H9 (cell line): ENCODE measurements around the gene TP53BP2. TPM values are rescaled to one million over a fixed set of nuclear protein-coding genes. Genes with fewer than 3 reads are reported as not detected.

Experiments
- DNase-seq: peaks from one replicate; pipeline ENCODE4 v3.0.0-alpha.2; 2017
- H2AFZ ChIP-seq: one replicate; pipeline ENCODE4 v1.6.1; 2013; ENCODE audit warnings: mild to moderate bottlenecking, low read length, control low read depth, moderate library complexity
- H2AK5ac ChIP-seq: 2 replicates; pipeline ENCODE4 v1.6.1; 2013; ENCODE audit warnings: low read length, control low read depth, mixed read lengths; ENCODE audit not compliant: insufficient read length
- H2BK120ac ChIP-seq: one replicate; pipeline ENCODE4 v1.6.1; 2013; ENCODE audit warnings: low read depth, mild to moderate bottlenecking, low read length, control low read depth, inconsistent platforms; ENCODE audit not compliant: poor library complexity, severe bottlenecking
- H2BK12ac ChIP-seq: 2 replicates; pipeline ENCODE4 v1.6.1; 2013; ENCODE audit warnings: low read length, control low read depth, mixed read lengths, low read depth; ENCODE audit not compliant: insufficient read length
- H2BK15ac ChIP-seq: 2 replicates; pipeline ENCODE4 v1.6.1; 2013; ENCODE audit warnings: low read depth, low read length, control low read depth
- H2BK20ac ChIP-seq: one replicate; pipeline ENCODE4 v1.6.1; 2013; ENCODE audit warnings: low read depth, mild to moderate bottlenecking, low read length, control low read depth, inconsistent platforms; ENCODE audit not compliant: poor library complexity, severe bottlenecking
- H2BK5ac ChIP-seq: 2 replicates; pipeline ENCODE4 v1.6.1; 2013; ENCODE audit warnings: low read length, control low read depth, mixed read lengths; ENCODE audit not compliant: insufficient read length
- H3K14ac ChIP-seq: 2 replicates; pipeline ENCODE4 v1.6.1; 2013; ENCODE audit warnings: low read length, control low read depth; ENCODE audit not compliant: insufficient read depth
- H3K18ac ChIP-seq: 2 replicates; pipeline ENCODE4 v1.6.1; 2013; ENCODE audit warnings: low read depth, mild to moderate bottlenecking, mixed read lengths, low read length, control low read depth; ENCODE audit not compliant: insufficient read length
- H3K23ac ChIP-seq: 2 replicates; pipeline ENCODE4 v1.6.1; 2013; ENCODE audit warnings: low read length, control low read depth, mixed read lengths, low read depth; ENCODE audit not compliant: insufficient read length
- H3K23me2 ChIP-seq: 2 replicates; pipeline ENCODE4 v1.6.1; 2013; ENCODE audit warnings: low read depth, mild to moderate bottlenecking, mixed read lengths, low read length, control low read depth; ENCODE audit not compliant: insufficient read length, poor library complexity, severe bottlenecking
- H3K27ac ChIP-seq: 2 replicates; pipeline ENCODE4 v1.5.1; 2013; ENCODE audit warnings: low read length, control low read depth, mixed read lengths, low read depth; ENCODE audit not compliant: insufficient read length
- H3K27me3 ChIP-seq: 2 replicates; pipeline ENCODE4 v1.6.1; 2013; ENCODE audit warnings: low read length, control low read depth, inconsistent platforms; ENCODE audit not compliant: insufficient read depth
- H3K4ac ChIP-seq: 2 replicates; pipeline ENCODE4 v1.6.1; 2013; ENCODE audit warnings: low read depth, mild to moderate bottlenecking, control low read depth, inconsistent platforms, low read length, moderate library complexity
- H3K4me1 ChIP-seq: 2 replicates; pipeline ENCODE4 v1.6.1; 2013; ENCODE audit warnings: low read length, control low read depth, inconsistent platforms; ENCODE audit not compliant: insufficient read depth
- H3K4me2 ChIP-seq: 2 replicates; pipeline ENCODE4 v1.6.1; 2013; ENCODE audit warnings: low read length, control low read depth, mixed read lengths; ENCODE audit not compliant: insufficient read length, insufficient read depth
- H3K56ac ChIP-seq: 2 replicates; pipeline ENCODE4 v1.6.1; 2013; ENCODE audit warnings: low read depth, mild to moderate bottlenecking, mixed read lengths, low read length, control low read depth; ENCODE audit not compliant: insufficient read length
- H3K79me1 ChIP-seq: 2 replicates; pipeline ENCODE4 v1.6.1; 2013; ENCODE audit warnings: low read depth, mild to moderate bottlenecking, moderate library complexity, low read length, control low read depth, inconsistent platforms; ENCODE audit not compliant: insufficient read depth, poor library complexity, severe bottlenecking
- H3K79me2 ChIP-seq: 2 replicates; pipeline ENCODE4 v1.6.1; 2013; ENCODE audit warnings: low read length, control low read depth, inconsistent platforms; ENCODE audit not compliant: insufficient read depth
- H3K9ac ChIP-seq: 2 replicates; pipeline ENCODE4 v1.6.1; 2013; ENCODE audit warnings: low read length, control low read depth, mixed read lengths; ENCODE audit not compliant: insufficient read length; ENCODE audit errors: extremely low read depth
- H3K9me3 ChIP-seq: one replicate; pipeline ENCODE4 v1.6.1; 2013; ENCODE audit warnings: low read depth, low read length, inconsistent platforms; ENCODE audit not compliant: control insufficient read depth
- H3T11ph ChIP-seq: one replicate; pipeline ENCODE4 v1.6.1; 2013; ENCODE audit warnings: mild to moderate bottlenecking, low read length, control low read depth, inconsistent platforms
- H4K20me1 ChIP-seq: one replicate; pipeline ENCODE4 v1.6.1; 2013; ENCODE audit not compliant: control insufficient read depth, insufficient read length, insufficient read depth
- H4K5ac ChIP-seq: 2 replicates; pipeline ENCODE4 v1.6.1; 2013; ENCODE audit warnings: low read depth, mild to moderate bottlenecking, mixed read lengths, low read length, control low read depth; ENCODE audit not compliant: insufficient read length
- H4K8ac ChIP-seq: replicated peaks from 2 replicates; pipeline ENCODE4 v1.6.1; 2013; ENCODE audit warnings: low read length, control low read depth, mixed read lengths, low read depth; ENCODE audit not compliant: insufficient read length
- H4K91ac ChIP-seq: 2 replicates; pipeline ENCODE4 v1.6.1; 2013; ENCODE audit warnings: low read depth, mild to moderate bottlenecking, moderate library complexity, mixed read lengths, low read length, control low read depth; ENCODE audit not compliant: insufficient read length
- H3K27ac Mint-ChIP-seq, 3 experiments: 2 replicates in 2 of 3; 3 replicates in 1 of 3; pipeline ENCODE4 v1.8.0; 2020 to 2021; ENCODE audit warnings: mixed read lengths in 3 of 3, mild to moderate bottlenecking in 1 of 3, moderate library complexity in 1 of 3
- H3K27me3 Mint-ChIP-seq: 2 replicates; pipeline ENCODE4 v1.8.0; 2021; ENCODE audit warnings: low read depth, mild to moderate bottlenecking, moderate library complexity, mixed read lengths
- H3K36me3 Mint-ChIP-seq, 3 experiments: 2 replicates in 2 of 3; 3 replicates in 1 of 3; pipeline ENCODE4 v1.8.0; 2020 to 2021; ENCODE audit warnings: low read depth in 3 of 3, mixed read lengths in 3 of 3; ENCODE audit not compliant: insufficient read depth in 1 of 3
- H3K4me1 Mint-ChIP-seq, 2 experiments: 2 replicates each; pipeline ENCODE4 v1.8.0; 2020; ENCODE audit warnings: mixed read lengths in 2 of 2
- H3K4me3 Mint-ChIP-seq, 2 experiments: 2 replicates in 1 of 2; 3 replicates in 1 of 2; pipeline ENCODE4 v1.8.0; 2020 to 2021; ENCODE audit warnings: mild to moderate bottlenecking in 2 of 2, mixed read lengths in 2 of 2, moderate library complexity in 1 of 2
- H3K9me3 Mint-ChIP-seq, 2 experiments: 2 replicates in 1 of 2; 3 replicates in 1 of 2; pipeline ENCODE4 v1.8.0; 2020; ENCODE audit warnings: mild to moderate bottlenecking in 2 of 2, mixed read lengths in 2 of 2, moderate library complexity in 1 of 2
- CTCF ChIP-seq: fragments of 200-600 bp; sonication (generic); conservative IDR thresholded peaks from 3 replicates; pipeline ENCODE4 v1.8.0; 2021; ENCODE audit warnings: antibody characterized with exemption, mild to moderate bottlenecking
- WGBS: extraction: QIAGEN DNeasy Blood & Tissue Kit; methylation state at CpG from one replicate; pipeline ENCODE4 v1.1.7; 2013; ENCODE audit warnings: missing lambda C conversion rate, low lambda C conversion rate, mixed read lengths; ENCODE audit not compliant: insufficient read length; ENCODE audit errors: extremely low coverage; 5-methylcytosine and 5-hydroxymethylcytosine counted together
- total RNA-seq: library from RNA; stranded (reverse); gene quantifications from 2 replicates; pipeline ENCODE4 v1.2.1, GENCODE V29; 2021

Gene TP53BP2
- total RNA-seq, 1 experiment from 2014 or later = 49.7 TPM

GRCh38 chr1:223751696-223752095 is 94.1 kb downstream of the TP53BP2 start:
- H2AFZ ChIP-seq = no peak overlapping the region
- no peaks in the 10 kb centered on the region for H3K79me2 ChIP-seq
- no peaks in the 10 kb centered on the region for H3K9me3 Mint-ChIP-seq
- H3K4ac ChIP-seq = no peak overlapping the region
- H3K23me2 ChIP-seq = peaks cover 7% of the 10 kb centered on the region
- no peak overlapping the region for H2BK120ac ChIP-seq
- H2BK20ac ChIP-seq = no peak overlapping the region
- peaks cover 22% of the 10 kb centered on the region for H3K27me3 Mint-ChIP-seq
- H3K27ac Mint-ChIP-seq = no peak overlapping the region
- no peak overlapping the region for H3K56ac ChIP-seq
- no peak overlapping the region for H4K5ac ChIP-seq
- H3K4me2 ChIP-seq = no peak overlapping the region
- no peak overlapping the region for H3K14ac ChIP-seq
- H4K91ac ChIP-seq = no peak overlapping the region
- no peak overlapping the region for H2AK5ac ChIP-seq
- H3K9ac ChIP-seq = no peak overlapping the region
- H3K18ac ChIP-seq = no peak overlapping the region
- no peaks in the 10 kb centered on the region for H4K20me1 ChIP-seq
- H2BK15ac ChIP-seq = no peak overlapping the region
- no peak overlapping the region for H3T11ph ChIP-seq
- no peak overlapping the region for H3K27ac ChIP-seq
- WGBS = no CpG with 5 or more reads among the region's 4 CpGs
- DNase-seq = no peak
- peaks cover 17 to 18% of the 10 kb centered on the region in 2 experiments for H3K4me1 Mint-ChIP-seq
- H2BK12ac ChIP-seq = no peak overlapping the region
- H3K36me3 Mint-ChIP-seq = peaks cover 7 to 30% (median 27%) of the 10 kb centered on the region in 3 experiments; a peak in 6 of 7 replicates
- no peak overlapping the region for H3K4me3 Mint-ChIP-seq
- H3K79me1 ChIP-seq = no peaks in the 10 kb centered on the region
- no peak overlapping the region for H2BK5ac ChIP-seq
- peaks cover 14% of the 10 kb centered on the region; the same call in 1 of the 2 replicates for H3K27me3 ChIP-seq
- TF ChIP-seq CTCF = no peak
- H4K8ac ChIP-seq = no peak overlapping the region
- no peak overlapping the region for H3K23ac ChIP-seq
- H3K9me3 ChIP-seq = no peaks in the 10 kb centered on the region
- peaks cover 8% of the 10 kb centered on the region; the same call in 1 of the 2 replicates for H3K4me1 ChIP-seq
